WTC11 (cell line): ENCODE data around the gene PUDP.

Source experiments
- ATF3 ChIP-seq: sonication (generic); formaldehyde crosslinking; conservative IDR thresholded peaks from 2 replicates; pipeline ENCODE4 v1.8.1; 2022; ENCODE audit warnings: mild to moderate bottlenecking, missing genetic modification reagents
- SMAD4 ChIP-seq: sonication (generic); formaldehyde crosslinking; IDR thresholded peaks from 2 replicates; pipeline ENCODE4 v1.8.0; 2022; ENCODE audit warnings: mild to moderate bottlenecking, missing genetic modification reagents
- ZBTB43 ChIP-seq: sonication (generic); formaldehyde crosslinking; IDR thresholded peaks from 2 replicates; pipeline ENCODE4 v1.8.1; 2023; ENCODE audit warnings: mild to moderate bottlenecking, missing genetic modification reagents
- ZNF416 ChIP-seq: fragments of 250-450 bp; sonication (Bioruptor Pico); IDR thresholded peaks from 2 replicates; pipeline ENCODE4 v1.9.0; 2021; ENCODE audit warnings: mild to moderate bottlenecking, inconsistent platforms
- TF ChIP-seq, protein P1 (sequence below): sonication (generic); formaldehyde crosslinking; IDR thresholded peaks from 2 replicates; pipeline ENCODE4 v1.8.1; 2022; ENCODE audit warnings: low read depth, mild to moderate bottlenecking, moderate library complexity, missing genetic modification reagents, borderline replicate concordance
- TF ChIP-seq, protein P2 (sequence below): fragments of 200-600 bp; IDR thresholded peaks from 2 replicates; pipeline ENCODE4 v1.8.0; 2022; ENCODE audit warnings: antibody characterized with exemption
- TF ChIP-seq, protein P3 (sequence below): fragments of 250-450 bp; sonication (Bioruptor Pico); IDR thresholded peaks from 2 replicates; pipeline ENCODE4 v2.1.2; 2022; ENCODE audit warnings: mild to moderate bottlenecking, moderate library complexity
- TF ChIP-seq, protein P4 (sequence below): sonication (generic); formaldehyde crosslinking; IDR thresholded peaks from 2 replicates; pipeline ENCODE4 v1.8.0; 2023; ENCODE audit warnings: mild to moderate bottlenecking, missing genetic modification reagents

- TF ChIP-seq ZBTB43, result no peak
- TF ChIP-seq, protein P1, sequence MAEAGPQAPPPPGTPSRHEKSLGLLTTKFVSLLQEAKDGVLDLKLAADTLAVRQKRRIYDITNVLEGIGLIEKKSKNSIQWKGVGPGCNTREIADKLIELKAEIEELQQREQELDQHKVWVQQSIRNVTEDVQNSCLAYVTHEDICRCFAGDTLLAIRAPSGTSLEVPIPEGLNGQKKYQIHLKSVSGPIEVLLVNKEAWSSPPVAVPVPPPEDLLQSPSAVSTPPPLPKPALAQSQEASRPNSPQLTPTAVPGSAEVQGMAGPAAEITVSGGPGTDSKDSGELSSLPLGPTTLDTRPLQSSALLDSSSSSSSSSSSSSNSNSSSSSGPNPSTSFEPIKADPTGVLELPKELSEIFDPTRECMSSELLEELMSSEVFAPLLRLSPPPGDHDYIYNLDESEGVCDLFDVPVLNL (CRISPR knock-in tag), result no peak
- TF ChIP-seq SMAD4 (CRISPR knock-in tag), result no peak
- TF ChIP-seq, protein P2, sequence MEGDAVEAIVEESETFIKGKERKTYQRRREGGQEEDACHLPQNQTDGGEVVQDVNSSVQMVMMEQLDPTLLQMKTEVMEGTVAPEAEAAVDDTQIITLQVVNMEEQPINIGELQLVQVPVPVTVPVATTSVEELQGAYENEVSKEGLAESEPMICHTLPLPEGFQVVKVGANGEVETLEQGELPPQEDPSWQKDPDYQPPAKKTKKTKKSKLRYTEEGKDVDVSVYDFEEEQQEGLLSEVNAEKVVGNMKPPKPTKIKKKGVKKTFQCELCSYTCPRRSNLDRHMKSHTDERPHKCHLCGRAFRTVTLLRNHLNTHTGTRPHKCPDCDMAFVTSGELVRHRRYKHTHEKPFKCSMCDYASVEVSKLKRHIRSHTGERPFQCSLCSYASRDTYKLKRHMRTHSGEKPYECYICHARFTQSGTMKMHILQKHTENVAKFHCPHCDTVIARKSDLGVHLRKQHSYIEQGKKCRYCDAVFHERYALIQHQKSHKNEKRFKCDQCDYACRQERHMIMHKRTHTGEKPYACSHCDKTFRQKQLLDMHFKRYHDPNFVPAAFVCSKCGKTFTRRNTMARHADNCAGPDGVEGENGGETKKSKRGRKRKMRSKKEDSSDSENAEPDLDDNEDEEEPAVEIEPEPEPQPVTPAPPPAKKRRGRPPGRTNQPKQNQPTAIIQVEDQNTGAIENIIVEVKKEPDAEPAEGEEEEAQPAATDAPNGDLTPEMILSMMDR, result no peak
- no peak for TF ChIP-seq ATF3 (CRISPR knock-in tag)
- TF ChIP-seq, protein P3, sequence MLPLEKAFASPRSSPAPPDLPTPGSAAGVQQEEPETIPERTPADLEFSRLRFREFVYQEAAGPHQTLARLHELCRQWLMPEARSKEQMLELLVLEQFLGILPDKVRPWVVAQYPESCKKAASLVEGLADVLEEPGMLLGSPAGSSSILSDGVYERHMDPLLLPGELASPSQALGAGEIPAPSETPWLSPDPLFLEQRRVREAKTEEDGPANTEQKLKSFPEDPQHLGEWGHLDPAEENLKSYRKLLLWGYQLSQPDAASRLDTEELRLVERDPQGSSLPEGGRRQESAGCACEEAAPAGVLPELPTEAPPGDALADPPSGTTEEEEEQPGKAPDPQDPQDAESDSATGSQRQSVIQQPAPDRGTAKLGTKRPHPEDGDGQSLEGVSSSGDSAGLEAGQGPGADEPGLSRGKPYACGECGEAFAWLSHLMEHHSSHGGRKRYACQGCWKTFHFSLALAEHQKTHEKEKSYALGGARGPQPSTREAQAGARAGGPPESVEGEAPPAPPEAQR (CRISPR knock-in tag), result no peak
- TF ChIP-seq, protein P4, sequence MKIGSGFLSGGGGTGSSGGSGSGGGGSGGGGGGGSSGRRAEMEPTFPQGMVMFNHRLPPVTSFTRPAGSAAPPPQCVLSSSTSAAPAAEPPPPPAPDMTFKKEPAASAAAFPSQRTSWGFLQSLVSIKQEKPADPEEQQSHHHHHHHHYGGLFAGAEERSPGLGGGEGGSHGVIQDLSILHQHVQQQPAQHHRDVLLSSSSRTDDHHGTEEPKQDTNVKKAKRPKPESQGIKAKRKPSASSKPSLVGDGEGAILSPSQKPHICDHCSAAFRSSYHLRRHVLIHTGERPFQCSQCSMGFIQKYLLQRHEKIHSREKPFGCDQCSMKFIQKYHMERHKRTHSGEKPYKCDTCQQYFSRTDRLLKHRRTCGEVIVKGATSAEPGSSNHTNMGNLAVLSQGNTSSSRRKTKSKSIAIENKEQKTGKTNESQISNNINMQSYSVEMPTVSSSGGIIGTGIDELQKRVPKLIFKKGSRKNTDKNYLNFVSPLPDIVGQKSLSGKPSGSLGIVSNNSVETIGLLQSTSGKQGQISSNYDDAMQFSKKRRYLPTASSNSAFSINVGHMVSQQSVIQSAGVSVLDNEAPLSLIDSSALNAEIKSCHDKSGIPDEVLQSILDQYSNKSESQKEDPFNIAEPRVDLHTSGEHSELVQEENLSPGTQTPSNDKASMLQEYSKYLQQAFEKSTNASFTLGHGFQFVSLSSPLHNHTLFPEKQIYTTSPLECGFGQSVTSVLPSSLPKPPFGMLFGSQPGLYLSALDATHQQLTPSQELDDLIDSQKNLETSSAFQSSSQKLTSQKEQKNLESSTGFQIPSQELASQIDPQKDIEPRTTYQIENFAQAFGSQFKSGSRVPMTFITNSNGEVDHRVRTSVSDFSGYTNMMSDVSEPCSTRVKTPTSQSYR (CRISPR knock-in tag), result no peak
- TF ChIP-seq ZNF416 (CRISPR knock-in tag), result no peak
Observed at GRCh38 chrX:7145454-7145853, 2.5 kb downstream of the PUDP start.
